K562 (cell line): ENCODE measurements around the gene PDE8A. TPM values are rescaled to one million over a fixed set of nuclear protein-coding genes. Genes with fewer than 3 reads are reported as not detected.

Source experiments
- CEBPB ChIP-seq: fragments of 450-650 bp; IDR thresholded peaks from 2 replicates; pipeline ENCODE4 v1.6.1; 2016; ENCODE audit warnings: missing genetic modification characterization, missing compliant biosample characterization
- CGGBP1 ChIP-seq: fragments of 250-450 bp; sonication (Bioruptor Pico); IDR thresholded peaks from 2 replicates; pipeline ENCODE4 v1.9.0; 2021; ENCODE audit warnings: mild to moderate bottlenecking
- CHAMP1 ChIP-seq: fragments of 450-650 bp; IDR thresholded peaks from 2 replicates; pipeline ENCODE4 v1.6.1; 2016; ENCODE audit warnings: mild to moderate bottlenecking
- CREBBP ChIP-seq: IDR thresholded peaks from one replicate; pipeline ENCODE4 v1.6.1; 2012; ENCODE audit warnings: low read depth, mild to moderate bottlenecking, control low read depth, inconsistent platforms, low read length
- CTBP1 ChIP-seq: fragments of 450-650 bp; IDR thresholded peaks from 2 replicates; pipeline ENCODE4 v1.6.1; 2016; ENCODE audit warnings: borderline replicate concordance
- DDX20 ChIP-seq: fragments of 450-650 bp; IDR thresholded peaks from 2 replicates; pipeline ENCODE4 v1.6.1; 2016; ENCODE audit warnings: missing genetic modification characterization, low read depth, mild to moderate bottlenecking, missing compliant biosample characterization, moderate library complexity
- FIP1L1 ChIP-seq: fragments of 200-400 bp; formaldehyde crosslinking; IDR thresholded peaks from 2 replicates; pipeline ENCODE4 v1.6.1; 2018; ENCODE audit warnings: mild to moderate bottlenecking, low read depth, low read length; ENCODE audit not compliant: poor library complexity, severe bottlenecking
- FOXA3 ChIP-seq, 2 experiments: fragments of 450-650 bp in 1 of 2; sonication (generic) in 1 of 2; formaldehyde crosslinking; IDR thresholded peaks in 1 of 2; conservative IDR thresholded peaks in 1 of 2; 2 replicates each; pipeline versions ENCODE4 v1.4.0 to v1.8.0; 2020 to 2022; ENCODE audit warnings: mild to moderate bottlenecking in 2 of 2, missing genetic modification reagents in 1 of 2
- FOXP1 ChIP-seq: sonication (generic); formaldehyde crosslinking; IDR thresholded peaks from 2 replicates; pipeline ENCODE4 v1.8.0; 2022; ENCODE audit warnings: mild to moderate bottlenecking, missing genetic modification reagents
- HDAC1 ChIP-seq, 2 experiments: fragments of 450-650 bp; IDR thresholded peaks; 2 replicates each; pipeline ENCODE4 v1.6.1; 2016 to 2017; ENCODE audit warnings: inconsistent platforms in 1 of 2, mild to moderate bottlenecking in 1 of 2, moderate library complexity in 1 of 2
- HDAC2 ChIP-seq: fragments of 450-650 bp; IDR thresholded peaks from 2 replicates; pipeline ENCODE4 v1.6.1; 2016; ENCODE audit warnings: mild to moderate bottlenecking
- HDAC6 ChIP-seq: IDR thresholded peaks from 2 replicates; pipeline ENCODE4 v1.6.1; 2012; ENCODE audit warnings: low read depth, mild to moderate bottlenecking, control low read depth, inconsistent platforms, low read length, moderate library complexity
- HIVEP1 ChIP-seq: fragments of 250-450 bp; sonication (Bioruptor Pico); IDR thresholded peaks from 2 replicates; pipeline ENCODE4 v1.4.0; 2020; ENCODE audit warnings: mild to moderate bottlenecking
- KAT7 ChIP-seq: sonication (generic); formaldehyde crosslinking; IDR thresholded peaks from 2 replicates; pipeline ENCODE4 v1.8.0; 2022; ENCODE audit warnings: missing genetic modification reagents, mild to moderate bottlenecking, borderline replicate concordance
- KLF6 ChIP-seq: fragments of 250-450 bp; sonication (Bioruptor Pico); IDR thresholded peaks from 2 replicates; pipeline ENCODE4 v1.4.0; 2020; ENCODE audit warnings: mild to moderate bottlenecking, moderate library complexity, borderline replicate concordance
- MAZ ChIP-seq, 2 experiments: fragments of 450-650 bp in 1 of 2; sonication (generic) in 1 of 2; formaldehyde crosslinking; IDR thresholded peaks in 1 of 2; conservative IDR thresholded peaks in 1 of 2; 2 replicates each; pipeline versions ENCODE4 v1.4.0 to v1.5.0; 2020; ENCODE audit warnings: mild to moderate bottlenecking in 1 of 2, missing genetic modification reagents in 1 of 2
- MNT ChIP-seq, 2 experiments: fragments of 450-650 bp; conservative IDR thresholded peaks; 2 replicates each; pipeline ENCODE4 v1.6.1; 2017; ENCODE audit warnings: mild to moderate bottlenecking in 2 of 2, moderate library complexity in 2 of 2
- NRF1 ChIP-seq, 2 experiments: fragments of 450-650 bp; IDR thresholded peaks in 1 of 2; conservative IDR thresholded peaks in 1 of 2; 2 replicates each; pipeline ENCODE4 v1.6.1; 2014; ENCODE audit warnings: mild to moderate bottlenecking in 2 of 2
- PHB2 ChIP-seq: fragments of 450-650 bp; IDR thresholded peaks from 2 replicates; pipeline ENCODE4 v1.6.1; 2017; ENCODE audit warnings: low read depth
- RBM34 ChIP-seq: fragments of 200-400 bp; formaldehyde crosslinking; IDR thresholded peaks from 2 replicates; pipeline ENCODE4 v1.6.1; 2018; ENCODE audit warnings: low read length, borderline replicate concordance; ENCODE audit not compliant: insufficient read depth
- SMAD1 ChIP-seq: fragments of 150-350 bp; IDR thresholded peaks from 2 replicates; pipeline ENCODE4 v1.6.1; 2014; ENCODE audit warnings: low read length, low read depth; ENCODE audit not compliant: partially characterized antibody
- SMARCC2 ChIP-seq: fragments of 450-650 bp; IDR thresholded peaks from 2 replicates; pipeline ENCODE4 v1.6.1; 2017; ENCODE audit warnings: antibody characterized with exemption, moderate library complexity, mild to moderate bottlenecking, low read depth
- TAF15 ChIP-seq: fragments of 200-400 bp; formaldehyde crosslinking; IDR thresholded peaks from 2 replicates; pipeline ENCODE4 v1.6.1; 2017; ENCODE audit warnings: mild to moderate bottlenecking, low read depth, low read length, moderate library complexity
- ZNF133 ChIP-seq: fragments of 250-450 bp; sonication (Bioruptor Pico); IDR thresholded peaks from 2 replicates; pipeline ENCODE4 v1.4.0; 2020; ENCODE audit warnings: mild to moderate bottlenecking
- ZNF282 ChIP-seq: sonication (generic); formaldehyde crosslinking; IDR thresholded peaks from 2 replicates; pipeline ENCODE4 v1.8.1; 2023; ENCODE audit warnings: missing genetic modification reagents
- polyA plus RNA-seq, 8 experiments: library from polyadenylated mRNA; depleted of rRNA in 4 of 8; stranded (reverse) in 5 of 8; unstranded in 3 of 8; fragments of >200 nt; fragmentation: Nextera tagmentation in 2 of 8; fragmentation: Illumina TruSeq in 1 of 8; extraction: Ambion mirVana in 2 of 8; extraction: Trizol in 1 of 8; gene quantifications; 2 replicates each; pipeline versions ENCODE4 v1.2.1 to v1.2.3, GENCODE V29; 2011 to 2014; ENCODE audit warnings: inconsistent platforms in 1 of 8, missing spikeins in 1 of 8
- total RNA-seq, 7 experiments: library from RNA; depleted of rRNA in 6 of 7; stranded (reverse); fragments of >200 nt in 6 of 7; fragmentation: Illumina TruSeq in 2 of 7; extraction: Trizol in 2 of 7; gene quantifications; 2 replicates each; pipeline versions ENCODE4 v1.2.1 to v1.2.3, GENCODE V29; 2011 to 2021; ENCODE audit warnings: low replicate concordance in 1 of 7

PDE8A gene
- total and polyA plus RNA-seq, 9 of the 15 experiments (the other 6 are each of a cell fraction or from before 2014, with no cell fraction given): 5.9 to 40.3 (median 19.8) TPM

- TF ChIP-seq FOXA3 (CRISPR knock-in tag; conservative IDR thresholded peaks at IDR 0.05 in 1 of 2, IDR thresholded peaks at IDR 0.05 in 1 of 2) (no peak), CTBP1 (peak; percentile 53; the same call in 1 of the 2 replicates), KAT7 (CRISPR knock-in tag) (no peak), CGGBP1 (CRISPR knock-in tag) (no peak), HDAC2 (0 out of 2 replicates have a peak, but pooled peaks have one; percentile 41), RBM34 (no peak), PHB2 (no peak), SMAD1 (no peak), DDX20 (tag) (no peak), CEBPB (no peak), NRF1 (conservative IDR thresholded peaks at IDR 0.05 in 1 of 2, IDR thresholded peaks at IDR 0.05 in 1 of 2) (peak in 1 of 2 experiments; percentile 21; a peak in 1 of 4 replicates), HIVEP1 (no peak), MAZ (CRISPR knock-in tag; conservative IDR thresholded peaks at IDR 0.05 in 1 of 2, IDR thresholded peaks at IDR 0.05 in 1 of 2) (0 out of 4 replicates have a peak, but pooled peaks of 1 of the 2 experiments have one; percentile 16), FOXP1 (CRISPR knock-in tag) (no peak), HDAC6 (no peak), FIP1L1 (no peak), KLF6 (CRISPR knock-in tag) (no peak), ZNF282 (no peak), TAF15 (no peak), CREBBP (no peak), ZNF133 (no peak), SMARCC2 (no peak), HDAC1 (IDR thresholded peaks at IDR 0.05) (peak in 1 of 2 experiments; percentile 50; a peak in 1 of 4 replicates), MNT (conservative IDR thresholded peaks at IDR 0.05) (0 out of 4 replicates have a peak, but pooled peaks of 1 of the 2 experiments have one; percentile 5), CHAMP1 (no peak)
Observed at GRCh38 chr15:84960391-84961113, 21.1 kb upstream of the PDE8A start (continued).
